ENCODE data around the gene FFAR4.

The FFAR4 gene

GRCh38 chr10:93576888-93577287, 10.4 kb downstream of the FFAR4 start:
- ChIA-PET CTCF (interaction anchor here (0.6 kb wide), 1 partner anchor 26 kb away, joined by 3 read pairs; no protein-coding TSS in a partner anchor), POLR2A (no interaction called here)
- DNase-seq (ENCODE audit: extremely low spot score) = no peak
- TF ChIP-seq FOXM1 (IDR thresholded peaks at IDR 0.05; ENCODE audit: borderline replicate concordance) (no peak), HDGF (IDR thresholded peaks at IDR 0.05; ENCODE audit: borderline replicate concordance) (no peak), FOXK2 (IDR thresholded peaks at IDR 0.05) (no peak), TARDBP (IDR thresholded peaks at IDR 0.05) (no peak)

- ChIA-PET CTCF (interaction anchor here (1.0 kb wide), 1 partner anchor 35 kb away, joined by 3 read pairs; no protein-coding TSS in a partner anchor), POLR2A (no interaction called here)
- TF ChIP-seq ZNF384 (IDR thresholded peaks at IDR 0.05) = no peak
- TF ChIP-seq LEF1 (IDR thresholded peaks at IDR 0.05; ENCODE audit: borderline replicate concordance) = no peak
- no peak for TF ChIP-seq BHLHE40 (IDR thresholded peaks at IDR 0.05; ENCODE audit: borderline replicate concordance)
- TF ChIP-seq FOXA1 (IDR thresholded peaks at IDR 0.05) = no peak
- TF ChIP-seq HDGF (IDR thresholded peaks at IDR 0.05; ENCODE audit: borderline replicate concordance) = no peak
- DNase-seq (ENCODE audit: extremely low spot score) = no peak
Measured at GRCh38 chr10:93577565-93577964, 11.1 kb downstream of the FFAR4 start.

GRCh38 chr10:93579089-93579488, 12.6 kb downstream of the FFAR4 start:
- DNase-seq (ENCODE audit: extremely low spot score) = no peak
- ChIA-PET CTCF (no interaction called here), POLR2A (no interaction called here)
- no peak for TF ChIP-seq CTBP1 (IDR thresholded peaks at IDR 0.05; ENCODE audit: borderline replicate concordance)
- TF ChIP-seq FOXK2 (IDR thresholded peaks at IDR 0.05) = no peak
- TF ChIP-seq SUZ12 (IDR thresholded peaks at IDR 0.05) = no peak
- no peak for TF ChIP-seq HDGF (IDR thresholded peaks at IDR 0.05; ENCODE audit: borderline replicate concordance)
- no peak for TF ChIP-seq FOXM1 (IDR thresholded peaks at IDR 0.05; ENCODE audit: borderline replicate concordance)
- TF ChIP-seq ARNT (IDR thresholded peaks at IDR 0.05) = no peak
- TF ChIP-seq TARDBP (IDR thresholded peaks at IDR 0.05) = no peak
- no peak for TF ChIP-seq SP1 (IDR thresholded peaks at IDR 0.05)
- TF ChIP-seq LEF1 (IDR thresholded peaks at IDR 0.05; ENCODE audit: borderline replicate concordance) = no peak
- TF ChIP-seq NFRKB (IDR thresholded peaks at IDR 0.05) = no peak
- TF ChIP-seq L3MBTL2 (conservative IDR thresholded peaks at IDR 0.05) = no peak
- TF ChIP-seq PKNOX1 (IDR thresholded peaks at IDR 0.05) = no peak
- TF ChIP-seq ELF4 (IDR thresholded peaks at IDR 0.05) = no peak
- TF ChIP-seq ZNF384 (IDR thresholded peaks at IDR 0.05) = no peak
- no peak for TF ChIP-seq BHLHE40 (IDR thresholded peaks at IDR 0.05; ENCODE audit: borderline replicate concordance)
- no peak for TF ChIP-seq FOXA1 (IDR thresholded peaks at IDR 0.05)

- CTCF ChIA-PET = no interaction called here
- TF ChIP-seq PKNOX1 (IDR thresholded peaks at IDR 0.05) (no peak), L3MBTL2 (conservative IDR thresholded peaks at IDR 0.05) (no peak), FOXA1 (IDR thresholded peaks at IDR 0.05) (no peak), ELF4 (IDR thresholded peaks at IDR 0.05) (no peak), CTBP1 (IDR thresholded peaks at IDR 0.05; ENCODE audit: borderline replicate concordance) (no peak), NFRKB (IDR thresholded peaks at IDR 0.05) (no peak), ARNT (IDR thresholded peaks at IDR 0.05) (no peak), BHLHE40 (IDR thresholded peaks at IDR 0.05; ENCODE audit: borderline replicate concordance) (no peak), SUZ12 (IDR thresholded peaks at IDR 0.05) (no peak), SP1 (IDR thresholded peaks at IDR 0.05) (no peak), FOXK2 (IDR thresholded peaks at IDR 0.05) (no peak), ZNF384 (IDR thresholded peaks at IDR 0.05) (no peak), HDGF (IDR thresholded peaks at IDR 0.05; ENCODE audit: borderline replicate concordance) (no peak), LEF1 (IDR thresholded peaks at IDR 0.05; ENCODE audit: borderline replicate concordance) (no peak), FOXM1 (IDR thresholded peaks at IDR 0.05; ENCODE audit: borderline replicate concordance) (no peak), TARDBP (IDR thresholded peaks at IDR 0.05) (no peak)
- no peak for DNase-seq (ENCODE audit: extremely low spot score)
- POLR2A ChIA-PET = no interaction called here
Measured at GRCh38 chr10:93579985-93580711, 13.7 kb downstream of the FFAR4 start.

- TF ChIP-seq L3MBTL2 (conservative IDR thresholded peaks at IDR 0.05) (no peak), FOXA1 (IDR thresholded peaks at IDR 0.05) (no peak), SUZ12 (IDR thresholded peaks at IDR 0.05) (no peak), TARDBP (IDR thresholded peaks at IDR 0.05) (no peak), ARNT (IDR thresholded peaks at IDR 0.05) (no peak), ELF4 (IDR thresholded peaks at IDR 0.05) (no peak), FOXK2 (IDR thresholded peaks at IDR 0.05) (no peak), LEF1 (IDR thresholded peaks at IDR 0.05; ENCODE audit: borderline replicate concordance) (no peak), BHLHE40 (IDR thresholded peaks at IDR 0.05; ENCODE audit: borderline replicate concordance) (no peak), CTBP1 (IDR thresholded peaks at IDR 0.05; ENCODE audit: borderline replicate concordance) (no peak), HDGF (IDR thresholded peaks at IDR 0.05; ENCODE audit: borderline replicate concordance) (no peak), SP1 (IDR thresholded peaks at IDR 0.05) (no peak), ZNF384 (IDR thresholded peaks at IDR 0.05) (no peak)
- DNase-seq (ENCODE audit: extremely low spot score) = peak; percentile 35
- POLR2A ChIA-PET = no interaction called here
- CTCF ChIA-PET = no interaction called here
Measured at GRCh38 chr10:93580828-93581227, 14.4 kb downstream of the FFAR4 start.

- no peak for DNase-seq (ENCODE audit: extremely low spot score)
- ChIA-PET POLR2A (no interaction called here), CTCF (no interaction called here)
- TF ChIP-seq PKNOX1 (IDR thresholded peaks at IDR 0.05) (no peak), ARNT (IDR thresholded peaks at IDR 0.05) (no peak), SP1 (IDR thresholded peaks at IDR 0.05) (no peak), L3MBTL2 (conservative IDR thresholded peaks at IDR 0.05) (no peak), NFRKB (IDR thresholded peaks at IDR 0.05) (no peak), HDGF (IDR thresholded peaks at IDR 0.05; ENCODE audit: borderline replicate concordance) (no peak), SUZ12 (IDR thresholded peaks at IDR 0.05) (no peak), TARDBP (IDR thresholded peaks at IDR 0.05) (no peak), ELF4 (IDR thresholded peaks at IDR 0.05) (no peak), FOXM1 (IDR thresholded peaks at IDR 0.05; ENCODE audit: borderline replicate concordance) (no peak), FOXA1 (IDR thresholded peaks at IDR 0.05) (no peak), CTBP1 (IDR thresholded peaks at IDR 0.05; ENCODE audit: borderline replicate concordance) (no peak), LEF1 (IDR thresholded peaks at IDR 0.05; ENCODE audit: borderline replicate concordance) (no peak), BHLHE40 (IDR thresholded peaks at IDR 0.05; ENCODE audit: borderline replicate concordance) (no peak), ZNF384 (IDR thresholded peaks at IDR 0.05) (no peak), FOXK2 (IDR thresholded peaks at IDR 0.05) (no peak)
Measured at GRCh38 chr10:93584445-93584844, 18.0 kb downstream of the FFAR4 start.
